K562 (cell line): ENCODE results near the gene SDK1. TPM values are rescaled to one million over a fixed set of nuclear protein-coding genes. Genes with fewer than 3 reads are reported as not detected.
A peak's percentile ranks its signal among the peaks of the same experiment; 100 is the strongest.

ENCODE experiments used
- ATAC-seq: fragments of 200-7000 bp; cut with Tn5 transposase; 3 replicates; pipeline ENCODE4 v1.9.1; 2020; ENCODE audit warnings: moderate library complexity
- BruUV-seq: library from RNA; stranded (reverse); fragments of 400-500 nt; replicated peaks from 2 replicates; lab custom pipeline; 2021; lab: Mats Ljungman, UMichigan
- CTCF ChIA-PET: fragments of 300-600 bp; formaldehyde crosslinking; extraction: SDS; loops from one replicate; lab custom pipeline; 2021; ENCODE audit warnings: low intra/inter-chr PET ratio; lab: Yijun Ruan, JAX
- POLR2A ChIA-PET: fragments of 300-600, 350-650 bp; sonication (Branson Sonifier 250); formaldehyde crosslinking; extraction: SDS; loops from one replicate; lab custom pipeline; 2021; ENCODE audit warnings: antibody characterized with exemption, inconsistent platforms; lab: Yijun Ruan, JAX
- DNase-seq, 4 experiments: peaks; one replicate each; pipeline versions ENCODE4 v3.0.0 to v3.0.0-alpha.2; 2011 to 2018; ENCODE audit warnings: low spot score in 3 of 4, mixed read lengths in 3 of 4; ENCODE audit errors: extremely low read depth in 1 of 4
- FAIRE-seq: peaks from 2 replicates; lab custom pipeline; 2011; peaks lifted over from hg19 to GRCh38; lab: Jason Lieb, UNC
- H2AFZ ChIP-seq: 2 replicates; pipeline ENCODE4 v1.6.0; 2011; ENCODE audit warnings: low read depth, low read length, control low read depth, inconsistent platforms
- H3K27ac ChIP-seq: fragments of 200-600 bp; 3 replicates; pipeline ENCODE4 v1.8.0; 2011; ENCODE audit warnings: low read depth, mild to moderate bottlenecking, control low read depth, inconsistent platforms, low read length, moderate library complexity, mixed read lengths; ENCODE audit errors: extremely low read depth
- H3K27me3 ChIP-seq, 2 experiments: fragments of 300-600 bp in 1 of 2; 2 replicates in 1 of 2; 3 replicates in 1 of 2; pipeline versions ENCODE4 v1.6.0 to v1.8.0; 2011; ENCODE audit warnings: inconsistent platforms in 2 of 2, low read length in 2 of 2, mild to moderate bottlenecking in 1 of 2, mixed read lengths in 1 of 2, moderate library complexity in 1 of 2; ENCODE audit not compliant: control insufficient read depth in 2 of 2, insufficient read depth in 2 of 2
- H3K36me3 ChIP-seq: fragments of 300-600 bp; 3 replicates; pipeline ENCODE4 v1.8.0; 2011; ENCODE audit warnings: mild to moderate bottlenecking, low read length, inconsistent platforms; ENCODE audit not compliant: control insufficient read depth, insufficient read depth
- H3K4me1 ChIP-seq, 2 experiments: fragments of 200-600 bp in 1 of 2; replicated peaks in 1 of 2; 2 replicates in 1 of 2; 3 replicates in 1 of 2; pipeline versions ENCODE4 v1.5.1 to v1.8.0; 2011; ENCODE audit warnings: inconsistent platforms in 2 of 2, low read length in 2 of 2, mild to moderate bottlenecking in 1 of 2, mixed read lengths in 1 of 2, moderate library complexity in 1 of 2; ENCODE audit not compliant: control insufficient read depth in 2 of 2, insufficient read depth in 2 of 2
- H3K4me2 ChIP-seq: 2 replicates; pipeline ENCODE4 v1.6.1; 2011; ENCODE audit warnings: low read length, control low read depth, inconsistent platforms, mixed read lengths; ENCODE audit not compliant: insufficient read depth
- H3K4me3 ChIP-seq: fragments of 200-600 bp; sonication (generic), shearing (Covaris generic); 2 replicates; pipeline ENCODE4 v1.5.1; 2016; ENCODE audit warnings: control low read depth, inconsistent platforms
- H3K79me2 ChIP-seq: fragments of 200-600 bp; 3 replicates; pipeline ENCODE4 v1.8.0; 2011; ENCODE audit warnings: low read length, inconsistent platforms; ENCODE audit not compliant: control insufficient read depth, insufficient read depth
- H3K9ac ChIP-seq, 2 experiments: 2 replicates each; pipeline versions ENCODE4 v1.6.0 to v1.6.1; 2011; ENCODE audit warnings: low read depth in 2 of 2, low read length in 2 of 2, control low read depth in 1 of 2, inconsistent platforms in 1 of 2, mild to moderate bottlenecking in 1 of 2, mixed read lengths in 1 of 2; ENCODE audit not compliant: insufficient read depth in 1 of 2
- H3K9me1 ChIP-seq: one replicate; pipeline ENCODE4 v1.6.0; 2011; ENCODE audit warnings: inconsistent platforms, mild to moderate bottlenecking, low read length, moderate library complexity; ENCODE audit not compliant: control insufficient read depth, insufficient read depth
- H3K9me3 ChIP-seq: replicated peaks from 2 replicates; pipeline ENCODE4 v1.5.1; 2011; ENCODE audit warnings: low read depth, low read length, inconsistent platforms; ENCODE audit not compliant: control insufficient read depth, insufficient read depth
- H4K20me1 ChIP-seq: replicated peaks from 2 replicates; pipeline ENCODE4 v1.6.1; 2011; ENCODE audit warnings: low read length, inconsistent platforms, mixed read lengths; ENCODE audit not compliant: control insufficient read depth, insufficient read depth
- MTA1 ChIP-seq: fragments of 450-650 bp; IDR thresholded peaks from 2 replicates; pipeline ENCODE4 v1.6.1; 2017; ENCODE audit warnings: borderline replicate concordance
- ZEB2 ChIP-seq: fragments of 450-650 bp; IDR thresholded peaks from 2 replicates; pipeline ENCODE4 v1.6.1; 2016
- ZNF408 ChIP-seq: fragments of 250-450 bp; sonication (Bioruptor Pico); IDR thresholded peaks from 2 replicates; pipeline ENCODE4 v1.4.0; 2020; ENCODE audit warnings: low read depth, mild to moderate bottlenecking, moderate library complexity
- WGBS: fragments of 100-300 bp; shearing (Covaris generic); methylation state at CpG from one replicate; pipeline ENCODE4 v1.1.6; 2016; ENCODE audit warnings: low coverage, mixed read lengths; ENCODE audit not compliant: insufficient coverage; ENCODE audit errors: missing lambda C conversion rate; 5-methylcytosine and 5-hydroxymethylcytosine counted together
- in situ Hi-C: fragments of 300-500 bp; cut with MboI; formaldehyde crosslinking; loops from 4 replicates; pipeline ENCODE4 v1.15.0; 2018; ENCODE audit warnings: inconsistent platforms, mixed read lengths
- intact Hi-C: fragments of 100-400 bp; cut with micrococcal nuclease; formaldehyde crosslinking; loops from 2 replicates; pipeline ENCODE4 v1.14.2; 2022
- polyA plus RNA-seq, 8 experiments: library from polyadenylated mRNA; depleted of rRNA in 4 of 8; stranded (reverse) in 5 of 8; unstranded in 3 of 8; fragments of >200 nt; fragmentation: Nextera tagmentation in 2 of 8; fragmentation: Illumina TruSeq in 1 of 8; extraction: Ambion mirVana in 2 of 8; extraction: Trizol in 1 of 8; gene quantifications; 2 replicates each; pipeline versions ENCODE4 v1.2.1 to v1.2.3, GENCODE V29; 2011 to 2014; ENCODE audit warnings: inconsistent platforms in 1 of 8, missing spikeins in 1 of 8
- total RNA-seq, 7 experiments: library from RNA; depleted of rRNA in 6 of 7; stranded (reverse); fragments of >200 nt in 6 of 7; fragmentation: Illumina TruSeq in 2 of 7; extraction: Trizol in 2 of 7; gene quantifications; 2 replicates each; pipeline versions ENCODE4 v1.2.1 to v1.2.3, GENCODE V29; 2011 to 2021; ENCODE audit warnings: low replicate concordance in 1 of 7
- TF ChIP-seq, protein P1 (sequence below), 3 experiments: IDR thresholded peaks in 2 of 3; conservative IDR thresholded peaks in 1 of 3; 2 replicates each; pipeline ENCODE4 v1.5.1; 2011 to 2012; ENCODE audit warnings: low read length in 3 of 3, mild to moderate bottlenecking in 3 of 3, control low read depth in 2 of 3, improper control_type of control experiment in 1 of 3, inconsistent platforms in 1 of 3, low read depth in 1 of 3, mixed read lengths in 1 of 3, moderate library complexity in 1 of 3; ENCODE audit not compliant: insufficient read depth in 2 of 3

SDK1 gene
- total and polyA plus RNA-seq, 9 of the 15 experiments (the other 6 are each of a cell fraction or from before 2014, with no cell fraction given) = 0.16 TPM; not detected in 8

DNA sequence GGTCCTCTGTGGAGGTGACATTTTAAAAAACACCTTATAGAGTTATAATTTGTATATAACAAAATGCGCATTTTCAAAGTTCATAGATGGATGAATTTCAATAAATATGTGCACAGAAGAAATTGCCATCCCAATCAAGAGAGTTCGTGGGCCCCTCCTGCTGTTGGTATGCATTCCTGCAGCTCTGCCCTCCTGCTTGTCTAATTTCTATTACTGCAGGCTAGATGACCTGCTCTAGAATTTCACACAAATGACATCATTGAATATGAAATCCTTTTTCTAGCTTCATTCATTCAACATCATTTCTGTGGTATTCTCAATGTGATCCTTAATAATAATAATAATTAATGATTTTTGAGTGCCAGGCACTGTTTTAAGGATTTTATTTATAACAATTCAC lies 348.2 kb downstream of the SDK1 start:
- no TSS peak for BruUV-seq
- WGBS = 0% methylated on average over 2 of the region's 2 CpGs
- no peaks in the 10 kb centered on the region for H3K36me3 ChIP-seq
- H3K79me2 ChIP-seq = no peaks in the 10 kb centered on the region
- CTCF ChIA-PET = no interaction called here
- no peak for TF ChIP-seq ZEB2
- TF ChIP-seq ZNF408 = no peak
- no peak for TF ChIP-seq MTA1
- TF ChIP-seq, protein P1, sequence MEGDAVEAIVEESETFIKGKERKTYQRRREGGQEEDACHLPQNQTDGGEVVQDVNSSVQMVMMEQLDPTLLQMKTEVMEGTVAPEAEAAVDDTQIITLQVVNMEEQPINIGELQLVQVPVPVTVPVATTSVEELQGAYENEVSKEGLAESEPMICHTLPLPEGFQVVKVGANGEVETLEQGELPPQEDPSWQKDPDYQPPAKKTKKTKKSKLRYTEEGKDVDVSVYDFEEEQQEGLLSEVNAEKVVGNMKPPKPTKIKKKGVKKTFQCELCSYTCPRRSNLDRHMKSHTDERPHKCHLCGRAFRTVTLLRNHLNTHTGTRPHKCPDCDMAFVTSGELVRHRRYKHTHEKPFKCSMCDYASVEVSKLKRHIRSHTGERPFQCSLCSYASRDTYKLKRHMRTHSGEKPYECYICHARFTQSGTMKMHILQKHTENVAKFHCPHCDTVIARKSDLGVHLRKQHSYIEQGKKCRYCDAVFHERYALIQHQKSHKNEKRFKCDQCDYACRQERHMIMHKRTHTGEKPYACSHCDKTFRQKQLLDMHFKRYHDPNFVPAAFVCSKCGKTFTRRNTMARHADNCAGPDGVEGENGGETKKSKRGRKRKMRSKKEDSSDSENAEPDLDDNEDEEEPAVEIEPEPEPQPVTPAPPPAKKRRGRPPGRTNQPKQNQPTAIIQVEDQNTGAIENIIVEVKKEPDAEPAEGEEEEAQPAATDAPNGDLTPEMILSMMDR (IDR thresholded peaks at IDR 0.05 in 2 of 3, conservative IDR thresholded peaks at IDR 0.05 in 1 of 3; ENCODE audit: insufficient read depth in 2 of 3, low read depth in 1 of 3, low read length in 3 of 3) = peak in 2 of 3 experiments; percentile 9 to 13; a peak in 1 of 6 replicates
- TF ChIP-seq, all 486 proteins: peak for 1
- ATAC-seq (no peak), FAIRE-seq (no peak), DNase-seq (no peak)
- no peak overlapping the region for H3K27ac ChIP-seq
- POLR2A ChIA-PET = no interaction called here
- peaks cover 5% of the 10 kb centered on the region; the same call in 1 of the 2 replicates for H4K20me1 ChIP-seq
- H3K9me3 ChIP-seq = no peaks in the 10 kb centered on the region
- H3K4me3 ChIP-seq = no peak overlapping the region
- H2AFZ ChIP-seq = no peak overlapping the region
- H3K4me2 ChIP-seq = no peak overlapping the region
- H3K9ac ChIP-seq = no peak overlapping the region
- intact Hi-C loops = no loop called here
- in situ Hi-C loops = no loop called here
- no peaks in the 10 kb centered on the region for H3K4me1 ChIP-seq
- no peaks in the 10 kb centered on the region for H3K9me1 ChIP-seq
- peaks cover 0 to 10% of the 10 kb centered on the region in 2 experiments; a peak in 3 of 5 replicates for H3K27me3 ChIP-seq
